SK-N-SH treated with all-trans-retinoic acid at 6 μM for 48 hours (cell line): Measurements from ENCODE around the gene WSCD2.

Experiments
- ATAC-seq: fragments of 200-7000 bp; cut with Tn5 transposase; 3 replicates; pipeline ENCODE4 v1.9.1; 2020; ENCODE audit warnings: mild to moderate bottlenecking, moderate library complexity
- ARNTL ChIP-seq: fragments of 450-650 bp; formaldehyde crosslinking; IDR thresholded peaks from 2 replicates; pipeline ENCODE4 v1.5.0; 2020; ENCODE audit warnings: low read depth, mild to moderate bottlenecking, moderate library complexity, borderline replicate concordance
- CREB5 ChIP-seq: fragments of 250-450 bp; sonication (Bioruptor Pico); IDR thresholded peaks from 2 replicates; pipeline ENCODE4 v1.5.1; 2020; ENCODE audit warnings: low read depth, mild to moderate bottlenecking, moderate library complexity
- CSRNP3 ChIP-seq: fragments of 250-450 bp; sonication (Bioruptor Pico); IDR thresholded peaks from 2 replicates; pipeline ENCODE4 v1.5.1; 2021; ENCODE audit warnings: mild to moderate bottlenecking, moderate library complexity
- ESRRG ChIP-seq: fragments of 250-450 bp; sonication (Bioruptor Pico); IDR thresholded peaks from 2 replicates; pipeline ENCODE4 v1.6.1; 2021; ENCODE audit warnings: mild to moderate bottlenecking
- GLIS3 ChIP-seq: fragments of 250-450 bp; sonication (Bioruptor Pico); IDR thresholded peaks from 2 replicates; pipeline ENCODE4 v1.5.0; 2020; ENCODE audit warnings: mild to moderate bottlenecking, moderate library complexity
- OSR1 ChIP-seq: fragments of 250-450 bp; sonication (Bioruptor Pico); IDR thresholded peaks from 2 replicates; pipeline ENCODE4 v1.8.0; 2022; ENCODE audit warnings: moderate library complexity, mild to moderate bottlenecking, inconsistent platforms
- PATZ1 ChIP-seq: fragments of 250-450 bp; sonication (Bioruptor Pico); IDR thresholded peaks from 2 replicates; pipeline ENCODE4 v1.8.0; 2020; ENCODE audit warnings: mild to moderate bottlenecking, moderate library complexity, borderline replicate concordance
- POU6F1 ChIP-seq: fragments of 250-450 bp; sonication (Bioruptor Pico); IDR thresholded peaks from 2 replicates; pipeline ENCODE4 v1.8.0; 2021; ENCODE audit warnings: low read depth, mild to moderate bottlenecking, moderate library complexity, borderline replicate concordance
- PPARA ChIP-seq: fragments of 250-450 bp; sonication (Bioruptor Pico); IDR thresholded peaks from 2 replicates; pipeline ENCODE4 v1.5.0; 2020; ENCODE audit warnings: mild to moderate bottlenecking, borderline replicate concordance
- RARB ChIP-seq: fragments of 250-450 bp; sonication (Bioruptor Pico); IDR thresholded peaks from 2 replicates; pipeline ENCODE4 v1.8.0; 2021; ENCODE audit warnings: mild to moderate bottlenecking, moderate library complexity
- SNAI2 ChIP-seq: fragments of 250-450 bp; sonication (Bioruptor Pico); IDR thresholded peaks from 2 replicates; pipeline ENCODE4 v1.5.0; 2020; ENCODE audit warnings: mild to moderate bottlenecking, moderate library complexity
- TSHZ2 ChIP-seq: fragments of 250-450 bp; sonication (Bioruptor Pico); IDR thresholded peaks from 2 replicates; pipeline ENCODE4 v1.5.0; 2020; ENCODE audit warnings: mild to moderate bottlenecking, moderate library complexity
- ZFP3 ChIP-seq: fragments of 250-450 bp; sonication (Bioruptor Pico); IDR thresholded peaks from 2 replicates; pipeline ENCODE4 v1.5.0; 2020; ENCODE audit warnings: mild to moderate bottlenecking, moderate library complexity
- ZNF70 ChIP-seq: fragments of 450-650 bp; formaldehyde crosslinking; IDR thresholded peaks from 2 replicates; pipeline ENCODE4 v1.5.0; 2020; ENCODE audit warnings: mild to moderate bottlenecking, moderate library complexity
- ZNF8 ChIP-seq: fragments of 450-650 bp; formaldehyde crosslinking; IDR thresholded peaks from 2 replicates; pipeline ENCODE4 v1.5.0; 2020; ENCODE audit warnings: mild to moderate bottlenecking, moderate library complexity

WSCD2 gene

GRCh38 chr12:108193493-108193892 is 64.4 kb downstream of the WSCD2 start:
- ATAC-seq = no peak
- TF ChIP-seq POU6F1 (CRISPR knock-in tag) (no peak), GLIS3 (no peak), SNAI2 (CRISPR knock-in tag) (no peak), ZFP3 (CRISPR knock-in tag) (no peak), RARB (CRISPR knock-in tag) (no peak), PPARA (no peak)
- TF ChIP-seq, all 23 proteins: peak for 0

- ATAC-seq = no peak
- TF ChIP-seq PPARA (no peak), OSR1 (no peak), SNAI2 (CRISPR knock-in tag) (no peak), TSHZ2 (CRISPR knock-in tag) (no peak), CREB5 (CRISPR knock-in tag) (no peak), ESRRG (CRISPR knock-in tag) (no peak), CSRNP3 (CRISPR knock-in tag) (no peak), ZNF8 (CRISPR knock-in tag) (no peak), GLIS3 (no peak), ARNTL (CRISPR knock-in tag) (no peak), ZNF70 (CRISPR knock-in tag) (no peak)
Measured at GRCh38 chr12:108193917-108194316, 64.8 kb downstream of the WSCD2 start.

GRCh38 chr12:108194585-108194984 is 65.5 kb downstream of the WSCD2 start:
- ATAC-seq = no peak
- no peak for TF ChIP-seq PATZ1 (CRISPR knock-in tag)
- no peak for TF ChIP-seq SNAI2 (CRISPR knock-in tag)
- TF ChIP-seq ZNF8 (CRISPR knock-in tag) = no peak
- no peak for TF ChIP-seq CSRNP3 (CRISPR knock-in tag)
- TF ChIP-seq ZNF70 (CRISPR knock-in tag) = no peak
- TF ChIP-seq TSHZ2 (CRISPR knock-in tag) = no peak
- TF ChIP-seq, all 23 proteins: peak for 0
